ENCODE measurements around the gene PRDM2.

PRDM2 gene

DNA sequence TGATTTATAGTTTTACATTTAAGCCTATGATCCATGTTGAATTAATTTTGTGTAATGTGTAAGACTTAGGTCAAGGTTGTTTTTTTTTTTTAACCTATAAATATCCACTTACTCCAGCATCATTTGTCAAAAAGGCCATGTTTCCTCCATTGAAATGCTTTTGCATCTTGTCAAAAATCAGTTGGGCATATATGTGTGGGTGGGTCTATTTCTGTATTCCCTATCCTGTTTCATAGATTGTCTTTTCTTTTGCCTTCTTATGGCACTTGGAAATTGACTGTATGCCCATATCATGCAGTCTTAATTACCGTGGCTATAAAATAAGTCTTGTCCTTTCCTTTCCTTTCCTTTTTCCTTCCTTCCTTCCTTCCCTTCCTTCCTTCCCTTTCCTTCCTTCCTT lies 138.2 kb downstream of the PRDM2 start:
- no peak for DNase-seq (ENCODE audit: low read depth)

- DNase-seq (ENCODE audit: low read depth): no peak
These were observed 142.5 kb downstream of the PRDM2 start for GRCh38 chr1:13842497-13842896.

DNA sequence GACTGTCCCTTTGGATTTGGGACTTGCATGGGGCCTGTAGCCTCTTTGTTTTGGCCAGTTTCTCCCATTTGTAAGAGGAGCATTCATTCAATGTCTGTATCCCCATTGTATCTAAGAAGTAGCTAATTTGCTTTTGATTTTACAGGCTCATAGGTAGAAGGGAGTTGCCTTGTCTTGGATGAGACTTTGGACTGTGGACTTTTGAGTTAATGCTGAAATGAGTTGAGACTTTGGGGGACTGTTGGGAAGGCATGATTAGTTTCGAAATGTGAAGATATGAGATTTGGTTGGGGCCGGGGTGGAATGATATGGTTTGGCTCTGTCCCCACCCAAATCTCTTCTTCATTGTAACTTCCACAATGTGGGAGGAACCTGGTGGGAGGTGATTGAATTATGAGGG lies 151.7 kb downstream of the PRDM2 start:
- no peak for DNase-seq (ENCODE audit: low read depth)

GRCh38 chr1:13855554-13855953 lies 155.6 kb downstream of the PRDM2 start:
- no peak for DNase-seq (ENCODE audit: low read depth)

GRCh38 chr1:13860031-13860430 lies 160.0 kb downstream of the PRDM2 start:
- DNase-seq (ENCODE audit: low read depth): no peak

- DNase-seq (ENCODE audit: low read depth): no peak
These were observed 164.8 kb downstream of the PRDM2 start for GRCh38 chr1:13864760-13865159.

GRCh38 chr1:13865851-13866250 lies 165.9 kb downstream of the PRDM2 start:
- no peak for DNase-seq (ENCODE audit: low read depth)

DNA sequence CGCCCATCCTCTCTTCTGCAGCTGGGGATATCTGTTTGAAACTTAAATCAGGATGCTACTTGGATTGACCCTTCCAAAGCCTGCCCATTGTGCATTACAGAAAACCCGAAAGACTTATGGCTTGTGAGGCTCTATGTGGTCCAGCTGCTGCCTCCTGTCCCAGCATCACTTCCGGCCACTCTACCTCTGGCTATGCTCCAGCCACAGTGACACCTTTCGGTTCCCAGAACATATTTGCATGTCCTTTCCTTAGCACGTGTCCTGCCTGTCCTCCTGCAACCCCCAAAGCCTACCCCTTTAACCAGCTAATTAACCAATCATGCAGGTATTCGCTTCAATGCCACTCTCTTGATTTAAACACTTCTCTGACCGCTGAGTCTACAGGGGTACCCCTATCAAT lies 167.6 kb downstream of the PRDM2 start:
- DNase-seq (ENCODE audit: low read depth): no peak

DNA sequence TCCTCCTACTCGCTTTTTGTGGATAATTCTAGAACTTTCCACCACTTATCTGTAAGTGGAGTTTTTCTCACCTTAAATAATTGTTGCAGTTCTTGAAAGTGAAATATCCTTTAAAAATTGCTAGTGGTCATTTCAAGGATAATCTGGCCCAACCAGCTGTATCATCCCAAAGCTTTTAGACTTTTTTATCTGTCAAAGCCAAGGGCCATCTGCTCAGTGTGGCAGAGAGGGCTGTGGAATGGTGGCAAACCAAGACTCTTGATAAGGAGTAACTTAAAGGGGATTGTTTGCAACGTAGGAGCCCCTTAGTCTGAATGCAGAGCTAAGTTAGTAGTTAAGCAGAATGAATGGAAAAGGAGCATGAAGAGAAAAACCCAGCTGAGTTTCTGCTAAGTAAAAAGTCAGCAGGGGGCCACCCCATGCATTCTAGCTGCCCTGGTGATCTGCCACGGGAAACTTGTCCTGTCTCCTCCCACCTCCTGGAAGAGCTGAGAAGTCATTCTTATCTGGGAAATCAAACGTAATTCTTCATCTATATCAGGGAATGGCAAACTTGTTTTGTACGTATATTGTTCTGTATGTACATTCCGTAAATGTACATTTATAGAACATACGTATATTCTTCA lies 169.3 kb downstream of the PRDM2 start:
- DNase-seq (ENCODE audit: low read depth): no peak

DNA sequence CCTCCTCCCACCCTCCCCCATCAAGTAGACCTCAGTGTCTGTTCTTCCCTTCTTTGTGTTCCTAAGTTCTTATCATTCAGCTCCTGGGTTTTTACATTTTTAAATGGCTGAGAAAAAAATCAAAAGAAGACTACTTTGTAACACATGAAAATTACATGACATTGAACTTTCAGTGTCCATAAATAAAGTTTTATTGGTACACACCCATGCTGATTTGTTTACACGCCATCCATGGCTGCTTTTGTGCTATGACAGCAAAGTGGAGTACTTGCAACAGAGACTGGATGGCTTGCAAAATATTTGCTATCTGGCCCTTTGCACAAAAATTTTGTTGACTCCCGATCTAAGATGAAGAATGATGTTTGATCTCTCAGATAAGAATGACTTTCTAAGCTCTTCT lies 171.4 kb downstream of the PRDM2 start:
- no peak for DNase-seq (ENCODE audit: low read depth)

DNA sequence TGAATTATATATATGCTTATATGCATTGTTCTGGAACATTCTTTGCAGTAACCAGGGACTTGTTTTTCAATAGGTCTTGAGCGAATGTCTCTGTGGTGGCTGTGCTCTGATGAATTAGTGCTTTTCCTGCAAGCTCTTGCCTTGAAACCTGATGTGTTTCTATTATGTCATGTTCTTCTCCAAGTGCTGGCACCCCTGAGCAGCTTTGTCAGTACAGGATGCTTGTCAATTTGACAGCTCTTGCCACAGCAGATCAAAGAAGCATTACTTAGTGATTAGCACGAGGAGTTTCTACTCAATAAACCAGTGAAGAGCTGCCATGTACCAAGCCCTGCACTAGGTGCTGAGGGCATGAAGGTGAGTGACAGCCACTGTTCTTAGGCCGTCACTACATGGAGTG lies 171.9 kb downstream of the PRDM2 start:
- no peak for DNase-seq (ENCODE audit: low read depth)

DNA sequence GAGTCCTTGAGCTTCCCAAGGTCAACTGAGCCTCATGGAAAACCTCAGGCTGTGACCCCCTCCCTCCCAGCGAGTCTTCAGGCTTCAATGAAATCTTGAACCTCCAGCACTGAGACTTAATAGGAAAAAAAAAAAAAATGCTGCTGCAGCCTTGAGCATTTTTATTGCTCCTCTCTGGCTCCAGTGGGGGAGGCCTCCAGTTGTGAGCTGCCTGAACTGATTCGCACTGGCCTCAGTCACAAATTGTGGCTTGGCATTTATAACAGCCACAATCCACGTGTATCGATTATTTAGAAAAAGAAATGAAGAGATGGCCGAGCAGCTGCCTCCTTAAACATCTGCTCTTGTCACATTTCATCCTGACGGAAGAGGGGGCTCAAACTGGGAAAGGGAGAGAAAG lies 173.0 kb downstream of the PRDM2 start:
- DNase-seq (ENCODE audit: low read depth): no peak

All from stimulated activated CD8-positive, alpha-beta memory T cell treated with anti-CD3 and anti-CD28 coated beads, Interleukin-7, amount 100 ng/mL, for 24 hours (primary cell).